SH-SY5Y (cell line): Measurements from ENCODE around the gene TMEM217.

Experiments used
- GATA2 ChIP-seq: IDR thresholded peaks from 2 replicates; pipeline ENCODE4 v1.6.1; 2011; ENCODE audit warnings: mild to moderate bottlenecking, low read depth, low read length
- GATA3 ChIP-seq: IDR thresholded peaks from 2 replicates; pipeline ENCODE4 v1.6.1; 2011; ENCODE audit warnings: low read depth, mild to moderate bottlenecking, low read length, moderate library complexity

TMEM217 gene

DNA sequence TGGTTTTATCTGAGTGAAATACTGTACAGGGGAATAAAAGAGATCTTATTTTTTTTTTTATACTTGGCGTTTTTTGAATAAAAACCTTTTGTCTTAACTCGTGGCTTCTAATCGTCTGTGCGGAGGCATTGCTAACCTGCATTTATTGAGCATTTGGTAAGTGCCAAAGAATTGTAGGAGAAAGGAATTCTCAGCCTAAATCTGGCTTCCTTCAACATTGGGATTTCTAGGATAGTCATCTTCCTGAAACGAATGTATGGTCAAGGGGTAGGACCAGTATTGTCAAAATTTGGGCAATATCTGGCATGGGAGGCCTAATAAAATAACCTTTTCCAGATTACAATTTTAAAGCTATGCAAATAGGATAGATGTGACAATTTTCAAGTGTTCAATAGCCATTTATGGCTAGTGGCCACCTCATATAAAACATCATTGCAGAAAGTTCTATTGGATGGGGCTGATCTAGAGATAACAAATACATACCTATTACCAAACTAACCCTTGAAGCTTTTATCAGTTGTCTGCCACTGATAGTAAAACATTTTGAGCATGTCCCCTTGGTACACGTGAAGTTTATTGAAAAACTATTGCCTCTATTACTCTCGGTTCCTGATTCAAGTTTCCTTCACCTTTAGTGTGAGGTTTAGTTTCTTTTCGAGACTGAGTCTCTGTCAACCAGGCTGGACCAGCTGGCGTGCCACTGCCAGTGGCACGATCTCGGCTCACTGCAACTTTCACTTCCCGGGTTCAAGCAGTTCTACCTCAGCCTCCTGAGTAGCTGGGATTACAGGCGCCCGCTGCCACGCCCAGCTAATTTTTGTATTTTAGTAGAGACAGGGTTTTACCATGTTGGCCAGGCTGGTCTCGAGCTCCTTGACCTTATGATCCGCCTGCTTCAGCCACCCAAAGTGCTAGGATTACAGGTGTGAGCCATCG is 82.3 kb downstream of the TMEM217 start:
- no peak for TF ChIP-seq GATA2
- no peak for TF ChIP-seq GATA3

DNA sequence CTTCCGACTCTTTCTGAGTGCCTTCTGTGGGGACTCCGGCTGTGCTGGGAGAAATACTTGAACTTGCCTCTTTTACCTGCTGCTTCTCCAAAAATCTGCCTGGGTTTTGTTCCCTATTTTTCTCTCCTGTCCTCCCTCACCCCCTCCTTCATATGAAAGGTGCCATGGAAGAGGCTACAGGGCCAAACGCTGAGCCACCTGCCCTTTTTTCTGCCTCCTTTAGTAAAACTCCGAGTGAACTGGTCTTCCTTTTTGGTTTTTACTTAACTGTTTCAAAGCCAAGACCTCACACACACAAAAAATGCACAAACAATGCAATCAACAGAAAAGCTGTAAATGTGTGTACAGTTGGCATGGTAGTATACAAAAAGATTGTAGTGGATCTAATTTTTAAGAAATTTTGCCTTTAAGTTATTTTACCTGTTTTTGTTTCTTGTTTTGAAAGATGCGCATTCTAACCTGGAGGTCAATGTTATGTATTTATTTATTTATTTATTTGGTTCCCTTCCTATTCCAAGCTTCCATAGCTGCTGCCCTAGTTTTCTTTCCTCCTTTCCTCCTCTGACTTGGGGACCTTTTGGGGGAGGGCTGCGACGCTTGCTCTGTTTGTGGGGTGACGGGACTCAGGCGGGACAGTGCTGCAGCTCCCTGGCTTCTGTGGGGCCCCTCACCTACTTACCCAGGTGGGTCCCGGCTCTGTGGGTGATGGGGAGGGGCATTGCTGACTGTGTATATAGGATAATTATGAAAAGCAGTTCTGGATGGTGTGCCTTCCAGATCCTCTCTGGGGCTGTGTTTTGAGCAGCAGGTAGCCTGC is 83.2 kb downstream of the TMEM217 start:
- TF ChIP-seq GATA2 (no peak), GATA3 (no peak)

- no peak for TF ChIP-seq GATA3
- no peak for TF ChIP-seq GATA2
Measured at GRCh38 chr6:37174196-37174514, 83.8 kb downstream of the TMEM217 start.

- TF ChIP-seq GATA2 (no peak), GATA3 (no peak)
Measured at GRCh38 chr6:37173493-37174195, 84.3 kb downstream of the TMEM217 start.

GRCh38 chr6:37172912-37173492 is 84.9 kb downstream of the TMEM217 start:
- no peak for TF ChIP-seq GATA3
- TF ChIP-seq GATA2: no peak

GRCh38 chr6:37171970-37172812 is 85.8 kb downstream of the TMEM217 start:
- TF ChIP-seq GATA2: no peak
- no peak for TF ChIP-seq GATA3

GRCh38 chr6:37171201-37171969 is 86.6 kb downstream of the TMEM217 start:
- TF ChIP-seq GATA2 (no peak), GATA3 (no peak)

DNA sequence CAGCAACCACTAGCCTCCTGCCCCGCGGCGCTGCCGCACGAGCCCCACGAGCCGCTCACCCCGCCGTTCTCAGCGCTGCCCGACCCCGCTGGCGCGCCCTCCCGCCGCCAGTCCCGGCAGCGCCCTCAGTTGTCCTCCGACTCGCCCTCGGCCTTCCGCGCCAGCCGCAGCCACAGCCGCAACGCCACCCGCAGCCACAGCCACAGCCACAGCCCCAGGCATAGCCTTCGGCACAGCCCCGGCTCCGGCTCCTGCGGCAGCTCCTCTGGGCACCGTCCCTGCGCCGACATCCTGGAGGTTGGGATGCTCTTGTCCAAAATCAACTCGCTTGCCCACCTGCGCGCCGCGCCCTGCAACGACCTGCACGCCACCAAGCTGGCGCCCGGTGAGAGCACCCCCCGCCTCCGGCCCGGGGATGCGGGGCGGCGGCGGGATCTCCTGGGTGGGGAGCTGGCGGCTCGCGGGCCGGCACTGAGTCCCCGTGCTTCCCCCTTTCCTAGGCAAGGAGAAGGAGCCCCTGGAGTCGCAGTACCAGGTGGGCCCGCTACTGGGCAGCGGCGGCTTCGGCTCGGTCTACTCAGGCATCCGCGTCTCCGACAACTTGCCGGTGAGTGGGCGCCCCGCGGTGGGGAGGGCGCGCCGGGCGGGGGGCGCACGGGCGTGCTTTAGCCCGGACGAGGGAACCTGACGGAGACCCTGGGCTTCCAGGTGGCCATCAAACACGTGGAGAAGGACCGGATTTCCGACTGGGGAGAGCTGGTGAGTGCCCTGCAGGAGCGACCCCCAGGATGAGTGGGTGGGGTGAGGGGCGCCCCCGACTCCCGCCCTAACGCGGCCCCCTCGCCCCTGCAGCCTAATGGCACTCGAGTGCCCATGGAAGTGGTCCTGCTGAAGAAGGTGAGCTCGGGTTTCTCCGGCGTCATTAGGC is 87.4 kb downstream of the TMEM217 start:
- TF ChIP-seq GATA3 (no peak), GATA2 (no peak)

DNA sequence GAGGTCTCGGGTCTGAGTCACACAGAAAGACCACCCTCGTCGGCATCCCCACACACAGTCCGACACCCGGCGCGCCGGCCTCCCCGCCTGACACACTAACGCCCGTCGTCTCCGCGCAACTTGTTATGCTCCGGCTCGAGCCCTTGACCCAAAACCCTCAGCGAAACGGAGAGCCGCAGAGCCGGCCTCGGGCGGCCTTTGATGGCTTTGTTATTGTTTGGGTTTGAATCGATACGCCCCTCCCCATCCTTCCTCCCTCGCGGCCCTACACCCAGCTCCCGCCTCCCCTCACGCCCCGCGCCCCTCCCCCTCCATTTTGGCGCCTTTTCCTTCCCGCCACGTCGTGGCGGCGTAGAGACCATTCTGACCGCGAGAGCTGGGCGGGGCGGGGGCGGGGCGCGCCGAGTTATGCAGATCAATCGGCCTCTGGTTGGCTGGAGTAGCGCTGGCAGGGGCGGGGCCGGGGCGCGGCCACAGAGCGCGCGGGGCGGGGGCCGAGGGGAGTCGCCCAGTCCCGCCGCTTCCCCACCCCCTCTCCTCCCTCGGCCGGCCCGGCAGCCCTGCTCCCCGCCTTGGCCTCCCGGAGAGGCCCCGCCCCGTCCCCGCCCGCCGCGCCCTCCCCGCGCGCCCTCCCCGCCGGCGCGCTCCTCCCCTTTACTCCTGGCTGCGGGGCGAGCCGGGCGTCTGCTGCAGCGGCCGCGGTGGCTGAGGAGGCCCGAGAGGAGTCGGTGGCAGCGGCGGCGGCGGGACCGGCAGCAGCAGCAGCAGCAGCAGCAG is 88.3 kb downstream of the TMEM217 start, which contains the start of gene PIM1:
TSS of gene PIM1 (plus strand) at position 657 of the 777 bp plus-strand sequence. CDS start 424 bp downstream, outside the sequence.
- TF ChIP-seq GATA2: no peak
- no peak for TF ChIP-seq GATA3

- TF ChIP-seq GATA3: no peak
- no peak for TF ChIP-seq GATA2
Measured at GRCh38 chr6:37168811-37169495, 89.0 kb downstream of the TMEM217 start.
